Lung (tissue), 12 donors: ENCODE data around the gene AHCYL1. TPM values are rescaled to one million over a fixed set of nuclear protein-coding genes. Genes with fewer than 3 reads are reported as not detected.
A peak's percentile ranks its signal among the peaks of the same experiment; 100 is the strongest.

Experiments used
- ATAC-seq: fragments of 200-7000 bp; cut with Tn5 transposase; one replicate; pipeline ENCODE4 v1.9.1; 2020; ENCODE audit warnings: moderate number of reproducible peaks; ENCODE audit not compliant: insufficient read depth, low FRiP score
- DNase-seq, 3 donors: peaks; one replicate each; pipeline ENCODE4 v3.0.0-alpha.2; 2013 to 2017
- H3K27ac ChIP-seq, 2 donors: one replicate each; pipeline ENCODE4 v1.5.1; 2013; ENCODE audit warnings: mild to moderate bottlenecking in 2 of 2, moderate library complexity in 2 of 2, control low read depth in 1 of 2, inconsistent platforms in 1 of 2, low read depth in 1 of 2, low read length in 1 of 2
- H3K27me3 ChIP-seq, 3 donors: one replicate each; pipeline ENCODE4 v1.5.1; 2013; ENCODE audit warnings: low read length in 2 of 3; ENCODE audit not compliant: control insufficient read depth in 3 of 3, insufficient read depth in 3 of 3
- H3K36me3 ChIP-seq, 4 donors: one replicate each; pipeline ENCODE4 v1.5.1; 2013; ENCODE audit warnings: low read length in 4 of 4, mild to moderate bottlenecking in 1 of 4, moderate library complexity in 1 of 4; ENCODE audit not compliant: control insufficient read depth in 4 of 4, insufficient read depth in 4 of 4
- H3K4me1 ChIP-seq, 5 donors: one replicate each; pipeline ENCODE4 v1.5.1; 2013; ENCODE audit warnings: low read length in 5 of 5, mild to moderate bottlenecking in 2 of 5, moderate library complexity in 1 of 5; ENCODE audit not compliant: control insufficient read depth in 5 of 5, insufficient read depth in 5 of 5
- H3K4me3 ChIP-seq: one replicate; pipeline ENCODE4 v1.5.1; 2013; ENCODE audit warnings: mild to moderate bottlenecking, control low read depth, moderate library complexity
- H3K9ac ChIP-seq, 2 donors: one replicate each; pipeline ENCODE4 v1.5.1; 2013; ENCODE audit warnings: low read length in 2 of 2, control low read depth in 1 of 2; ENCODE audit not compliant: insufficient read depth in 1 of 2
- H3K9me3 ChIP-seq, 4 donors: one replicate each; pipeline ENCODE4 v1.5.1; 2013; ENCODE audit warnings: low read length in 3 of 4, mild to moderate bottlenecking in 1 of 4, moderate library complexity in 1 of 4; ENCODE audit not compliant: control insufficient read depth in 4 of 4, insufficient read depth in 3 of 4
- CTCF ChIP-seq: IDR thresholded peaks from 2 replicates; pipeline ENCODE4 v1.5.1; 2012; ENCODE audit warnings: mild to moderate bottlenecking; ENCODE audit errors: control extremely low read depth, extremely low read depth
- WGBS, 2 donors: extraction: QIAGEN DNeasy Blood & Tissue Kit; methylation state at CpG; one replicate each; pipeline ENCODE4 v1.1.7; 2013; 5-methylcytosine and 5-hydroxymethylcytosine counted together
- polyA plus RNA-seq, 2 donors: library from polyadenylated mRNA; stranded (reverse); fragments of 200-250 nt; gene quantifications; one replicate each; pipeline ENCODE4 v1.2.1, GENCODE V29; 2013
- total RNA-seq, 2 donors: library from RNA; depleted of rRNA in 1 of 2; stranded (reverse); fragments of >200 nt in 1 of 2; gene quantifications; one replicate each; pipeline ENCODE4 v1.2.1, GENCODE V29; 2014 to 2021
- donor health status: control.
- donor health status: control.
- donor health status: Bipolar disorder and iron deficiency.
- donor health status: healthy.
- donor health status: DM: yes; HTN: yes; CAD: no.

Gene AHCYL1
- total and polyA plus RNA-seq, 4 donors, result 44.4 to 77.7 (median 56.3) TPM

GRCh38 chr1:109993885-109994284 is 9.3 kb downstream of the AHCYL1 start:
- ATAC-seq (no peak), DNase-seq (peak; percentile 33 to 80 (median 42))
- no peak overlapping the region for H3K27ac ChIP-seq
- 61 to 95% methylated on average over 3 of the region's 3 CpGs for WGBS, 2 donors
- no peak overlapping the region for H3K4me3 ChIP-seq
- peaks cover 7 to 29% (median 8%) of the 10 kb centered on the region in 5 donors for H3K4me1 ChIP-seq
- H3K36me3 ChIP-seq, result peaks cover 0 to 8% (median 2%) of the 10 kb centered on the region in 4 donors
- H3K9ac ChIP-seq, result no peak overlapping the region
- H3K9me3 ChIP-seq, result no peaks in the 10 kb centered on the region
- no peaks in the 10 kb centered on the region for H3K27me3 ChIP-seq
- TF ChIP-seq CTCF, result no peak

- Histone ChIP-seq H3K4me1 (peaks cover 7 to 29% (median 8%) of the 10 kb centered on the region in 5 donors), H3K4me3 (no peak overlapping the region), H3K9me3 (no peaks in the 10 kb centered on the region), H3K27me3 (no peaks in the 10 kb centered on the region), H3K9ac (no peak overlapping the region), H3K36me3 (peaks cover 0 to 8% (median 2%) of the 10 kb centered on the region in 4 donors), H3K27ac (no peak overlapping the region)
- TF ChIP-seq CTCF, result no peak
- ATAC-seq (no peak), DNase-seq (no peak)
- 65 to 83% methylated on average over 1 of the region's 1 CpG for WGBS, 2 donors
These were observed 10.1 kb downstream of the AHCYL1 start for GRCh38 chr1:109994654-109995053.

- WGBS, 2 donors, result 77 to 84% methylated on average over 2 of the region's 2 CpGs
- H3K9me3 ChIP-seq, result no peaks in the 10 kb centered on the region
- no peak overlapping the region for H3K9ac ChIP-seq
- TF ChIP-seq CTCF, result no peak
- DNase-seq (no peak), ATAC-seq (peak; percentile 41)
- no peak overlapping the region for H3K27ac ChIP-seq
- peaks cover 7 to 28% (median 8%) of the 10 kb centered on the region in 5 donors for H3K4me1 ChIP-seq
- no peaks in the 10 kb centered on the region for H3K27me3 ChIP-seq
- no peak overlapping the region for H3K4me3 ChIP-seq
- H3K36me3 ChIP-seq, result peaks cover 0 to 8% (median 2%) of the 10 kb centered on the region in 4 donors
These were observed 11.0 kb downstream of the AHCYL1 start for GRCh38 chr1:109995536-109995935.

- no peaks in the 10 kb centered on the region for H3K27me3 ChIP-seq
- H3K4me1 ChIP-seq, result peaks cover 4 to 24% (median 8%) of the 10 kb centered on the region in 5 donors
- no peak overlapping the region for H3K9ac ChIP-seq
- no peak overlapping the region for H3K27ac ChIP-seq
- H3K36me3 ChIP-seq, result peaks cover 0 to 5% (median under 1%) of the 10 kb centered on the region in 4 donors
- no peaks in the 10 kb centered on the region for H3K9me3 ChIP-seq
- no peak for TF ChIP-seq CTCF
- ATAC-seq (no peak), DNase-seq (no peak)
- no peak overlapping the region for H3K4me3 ChIP-seq
- 68 to 80% methylated on average over 5 of the region's 5 CpGs for WGBS, 2 donors
These were observed 11.9 kb downstream of the AHCYL1 start for GRCh38 chr1:109996476-109996875.
